Right lobe of liver (tissue), 4 donors: ENCODE results near the gene GPER1.

Experiments
- CTCF ChIP-seq, 4 donors: fragments of 200-600 bp in 3 of 4; fragments of 450-650 bp in 1 of 4; IDR thresholded peaks; one replicate each; pipeline versions ENCODE4 v1.5.1 to v1.8.0; 2016 to 2022; ENCODE audit warnings: antibody characterized with exemption in 4 of 4, mild to moderate bottlenecking in 2 of 4
- POLR2A ChIP-seq: fragments of 450-650 bp; IDR thresholded peaks from one replicate; pipeline ENCODE4 v1.6.1; 2017; ENCODE audit warnings: antibody characterized with exemption, mild to moderate bottlenecking
- donor health status: DM: no; HTN: no; CAD: no.
- donor health status: DM: no; HTN: no; CAD: no.
- donor health status: DM: no; HTN: yes; CAD: no.

- TF ChIP-seq CTCF (IDR thresholded peaks at IDR 0.05) (no peak), POLR2A (no peak)
These were observed 7.8 kb downstream of the GPER1 start for GRCh38 chr7:1095621-1096155.
